Erythroblast (primary cell): Measurements from ENCODE around the gene XKR8.
"Not testable (repeated sequence)": the region's sequence is repeated elsewhere in the genome, so short reads cannot be mapped to it uniquely, and the experiment has no call there.

ENCODE experiments used
- DNase-seq, 2 experiments: peaks; one replicate each; lab custom pipeline; 2025; lab: John Stamatoyannopoulos, UW
- GATA1 ChIP-seq: IDR thresholded peaks from 2 replicates; pipeline ENCODE4 v1.6.1; 2011; ENCODE audit warnings: low read depth, mild to moderate bottlenecking, control low read depth, low read length, moderate library complexity
- POLR2A ChIP-seq: IDR thresholded peaks from 2 replicates; pipeline ENCODE4 v1.6.1; 2011; ENCODE audit warnings: mild to moderate bottlenecking, low read length

XKR8 gene

DNA sequence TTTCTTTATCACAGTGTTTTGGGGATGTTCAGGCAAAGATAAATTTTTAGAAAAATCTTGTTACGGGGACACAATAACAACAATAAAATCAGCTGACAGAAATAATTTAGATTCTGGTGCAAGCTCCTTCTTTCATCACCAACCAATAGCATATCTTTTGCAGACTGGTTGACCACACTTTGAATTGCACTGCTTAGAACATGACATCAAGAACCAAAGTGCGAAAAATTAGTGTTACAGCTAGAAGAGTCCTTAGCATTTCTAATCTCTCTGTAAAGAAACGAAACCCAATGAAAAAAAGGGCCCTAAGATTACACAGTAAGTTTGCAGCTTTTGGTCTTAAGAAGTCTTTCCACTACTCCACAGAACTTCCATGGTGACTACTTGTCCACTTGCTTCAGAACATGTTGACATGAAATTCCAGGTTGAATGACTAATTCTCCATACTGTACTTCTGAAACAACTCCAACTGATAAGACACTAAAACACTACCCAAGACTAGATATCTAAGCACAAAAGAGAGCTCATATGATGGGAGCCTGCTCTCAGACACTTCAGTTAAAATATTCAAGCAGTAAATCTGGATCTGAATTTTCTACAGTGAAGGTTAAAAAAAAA lies 31.3 kb downstream of the XKR8 start:
- DNase-seq = no peak
- no peak for TF ChIP-seq POLR2A
- no peak for TF ChIP-seq GATA1

DNA sequence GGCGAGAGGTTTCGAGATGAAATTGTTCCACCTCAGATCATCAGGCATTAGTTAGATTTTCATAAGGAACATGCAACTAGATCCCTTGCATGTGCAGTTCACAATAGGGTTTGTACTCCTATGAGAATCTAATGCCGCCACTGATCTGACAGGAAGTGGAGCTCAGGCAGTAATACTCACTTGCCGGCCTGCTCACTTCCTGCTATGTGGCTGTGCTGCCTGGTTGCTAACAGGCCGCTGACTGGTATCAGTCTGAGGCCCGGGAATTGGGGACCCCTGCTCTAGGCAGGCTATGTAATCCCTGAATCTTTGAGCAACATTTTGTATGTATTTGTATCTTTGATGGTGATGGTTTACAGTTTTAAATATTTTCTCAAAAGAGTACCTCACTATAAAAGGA lies 32.5 kb downstream of the XKR8 start:
- no peak for DNase-seq
- TF ChIP-seq GATA1 (no peak), POLR2A (no peak)

DNA sequence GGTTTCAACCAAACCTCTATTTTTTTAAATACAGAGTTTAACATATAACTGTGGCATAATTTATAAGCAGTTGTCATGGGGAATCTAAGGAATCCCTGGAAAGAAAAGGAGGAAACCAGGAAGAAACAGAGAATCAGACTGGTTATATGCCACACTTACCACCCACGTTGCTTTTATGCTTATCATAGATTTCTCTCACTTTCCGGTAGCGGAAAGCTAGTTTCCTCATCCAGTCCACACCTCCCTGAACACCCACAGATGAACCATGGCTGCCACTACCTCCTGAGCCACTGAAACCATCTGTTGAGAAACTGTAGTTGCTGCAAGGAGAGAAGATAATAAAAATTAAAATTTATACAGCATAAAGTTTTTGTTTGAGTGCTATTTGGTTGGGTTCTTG lies 33.5 kb downstream of the XKR8 start:
- no peak for DNase-seq
- TF ChIP-seq GATA1 (no peak), POLR2A (no peak)

DNA sequence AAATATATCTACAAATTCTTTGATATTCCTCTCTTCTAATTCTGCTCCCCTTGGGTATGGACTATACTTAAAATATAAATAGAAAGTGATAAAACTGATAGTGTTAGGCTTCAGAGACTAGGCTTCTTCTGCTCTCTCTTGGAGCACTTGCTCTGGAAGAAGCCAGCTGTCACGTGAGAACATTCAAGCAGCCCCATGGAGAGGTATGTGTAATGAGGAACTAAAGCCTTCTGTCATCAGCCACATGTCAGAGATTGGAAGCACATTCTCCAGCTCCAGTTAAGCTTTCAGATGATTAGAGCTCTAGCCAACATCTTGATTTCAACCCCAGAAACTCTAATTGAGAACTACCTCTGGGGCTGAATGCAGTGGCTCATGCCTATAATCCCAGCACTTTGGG lies 34.3 kb downstream of the XKR8 start:
- TF ChIP-seq GATA1 = no peak
- TF ChIP-seq POLR2A = no peak
- no peak for DNase-seq

DNA sequence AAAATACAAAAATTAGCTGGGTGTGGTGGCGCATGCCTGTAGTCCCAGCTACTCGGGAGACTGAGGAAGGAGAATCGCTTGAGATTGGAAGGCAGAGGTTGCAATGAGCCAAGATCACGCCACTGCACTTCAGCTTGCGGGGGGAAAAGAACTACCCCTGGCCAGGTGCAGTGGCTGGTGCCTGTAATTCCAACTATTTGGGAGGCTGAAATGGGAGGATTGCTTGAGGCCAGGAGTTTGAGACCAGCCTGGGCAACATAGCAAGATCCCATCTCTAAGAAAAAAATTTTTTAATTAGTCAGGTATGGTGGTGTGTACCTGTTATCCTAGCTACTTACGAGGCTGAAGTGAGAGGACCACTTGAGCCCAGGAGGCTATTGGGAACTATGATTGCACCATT lies 34.8 kb downstream of the XKR8 start:
- DNase-seq = not testable (repeated sequence)

DNA sequence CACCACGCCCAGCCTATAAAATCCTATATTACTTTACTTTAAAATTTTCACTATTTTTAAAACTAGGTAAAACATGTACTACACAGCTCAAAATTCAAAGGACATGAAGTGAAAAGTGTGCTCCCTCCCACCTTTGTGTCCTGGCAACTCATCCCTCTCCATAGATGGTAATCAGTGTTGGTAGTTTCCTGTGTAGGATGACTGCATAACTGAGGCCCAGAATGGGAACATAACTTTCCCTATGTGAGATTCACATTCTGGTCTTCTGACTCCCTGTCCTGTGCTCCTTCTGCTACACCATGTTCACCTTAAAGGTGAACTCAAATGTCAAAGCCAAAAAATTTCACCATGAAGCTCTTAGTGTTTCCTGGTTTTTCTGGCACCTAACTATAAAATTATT lies 39.3 kb downstream of the XKR8 start:
- no peak for TF ChIP-seq GATA1
- TF ChIP-seq POLR2A = no peak
- DNase-seq = no peak

DNA sequence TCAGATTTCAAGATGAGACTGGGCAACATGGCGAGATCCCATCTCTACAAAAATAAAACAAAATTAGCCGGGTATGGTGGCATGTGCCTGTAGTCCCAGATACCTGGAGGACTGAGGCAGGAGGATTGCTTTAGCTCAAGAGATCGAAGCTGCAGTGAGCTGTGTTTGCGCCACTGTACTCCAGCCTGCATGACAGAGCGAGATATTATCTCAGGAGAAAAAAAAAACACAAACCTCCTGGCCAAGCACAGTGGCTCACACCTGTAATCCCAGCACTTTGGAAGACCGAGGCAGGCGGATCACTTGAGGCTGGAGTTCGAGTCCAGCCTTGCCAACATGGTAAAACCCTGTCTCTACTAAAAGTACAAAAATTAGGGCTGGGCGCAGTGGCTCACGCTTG lies 42.8 kb downstream of the XKR8 start:
- peak; percentile 10 to 13 for DNase-seq
- no peak for TF ChIP-seq POLR2A
- no peak for TF ChIP-seq GATA1

DNA sequence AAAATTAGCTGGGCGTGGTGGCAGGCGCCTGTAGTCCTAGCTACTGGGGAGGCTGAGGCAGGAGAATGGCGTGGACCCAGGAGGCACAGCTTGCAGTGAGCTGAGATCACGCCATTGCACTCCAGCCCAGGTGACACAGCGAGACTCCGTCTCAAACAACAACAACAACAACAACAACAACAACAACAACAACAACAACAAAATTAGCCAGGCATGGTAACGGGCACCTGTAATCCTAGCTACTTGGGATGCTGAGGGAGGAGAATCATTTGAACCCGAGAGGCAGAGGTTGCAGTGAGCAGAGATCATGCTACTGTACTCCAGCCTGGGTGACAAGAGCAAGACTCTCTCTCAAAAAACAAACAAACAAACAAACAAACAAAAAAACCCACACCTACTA lies 43.3 kb downstream of the XKR8 start:
- DNase-seq = not testable (repeated sequence)

DNA sequence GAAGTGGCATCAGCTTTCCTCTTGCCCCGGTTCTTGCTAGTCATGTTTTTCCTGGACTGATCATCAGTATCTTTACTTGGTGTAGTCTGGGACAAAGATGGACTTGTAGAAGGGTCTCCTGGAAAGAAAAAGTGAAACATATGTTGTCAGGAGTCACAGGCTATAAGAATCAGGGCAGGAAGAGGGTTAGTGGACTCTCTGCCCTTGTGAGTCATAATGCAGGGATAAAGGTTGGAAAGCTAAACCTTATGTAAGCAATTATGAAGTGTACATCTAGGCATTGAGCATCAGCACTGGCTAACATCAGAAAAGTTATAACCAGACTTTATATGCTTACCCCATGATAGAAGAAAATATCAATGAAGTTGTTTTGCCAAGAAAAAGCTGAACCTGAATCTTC lies 51.2 kb downstream of the XKR8 start:
- DNase-seq = no peak
- TF ChIP-seq POLR2A (no peak), GATA1 (no peak)
